HCT116 (cell line): ENCODE measurements around the gene WDR43. TPM values are rescaled to one million over a fixed set of nuclear protein-coding genes. Genes with fewer than 3 reads are reported as not detected.

Experiments used
- ATAC-seq: fragments of 200-7000 bp; cut with Tn5 transposase; 2 replicates; pipeline ENCODE4 v1.9.1; 2020; ENCODE audit warnings: mild to moderate bottlenecking, moderate library complexity
- BruUV-seq: library from RNA; stranded (reverse); fragments of 400-500 nt; replicated peaks from 2 replicates; lab custom pipeline; 2021; lab: Mats Ljungman, UMichigan
- CTCF ChIA-PET: fragments of 300-600 bp; sonication (Branson Sonifier 250); formaldehyde crosslinking; loops from one replicate; lab custom pipeline; 2021; ENCODE audit warnings: antibody characterized with exemption; lab: Charles Lee
- POLR2A ChIA-PET: fragments of 300-600, 350-600 bp; sonication (Branson Sonifier 250); formaldehyde crosslinking; loops from one replicate; lab custom pipeline; 2021; ENCODE audit warnings: antibody characterized with exemption; lab: Charles Lee
- RAD21 ChIA-PET, 2 experiments: fragments of 300-600 bp; sonication (Branson Sonifier 250); formaldehyde crosslinking; loops; one replicate each; lab custom pipeline; 2023; ENCODE audit warnings: low total read pairs in 2 of 2; ENCODE audit not compliant: uncharacterized antibody in 2 of 2, unreplicated experiment in 2 of 2, low non-redundant PET in 1 of 2; lab: Charles Lee
- DNase-seq: peaks from one replicate; pipeline ENCODE4 v3.0.0-alpha.2; 2010; ENCODE audit warnings: low read depth, low spot score
- H2AFZ ChIP-seq: fragments of 200-600 bp; shearing (Covaris generic), sonication (generic); 2 replicates; pipeline ENCODE4 v1.6.1; 2017; ENCODE audit warnings: low read depth, mixed run types, mixed read lengths, antibody characterized with exemption, low read length; ENCODE audit not compliant: poor library complexity, severe bottlenecking
- H3K27ac ChIP-seq: 2 replicates; pipeline ENCODE4 v1.5.1; 2012; ENCODE audit warnings: low read depth, low read length
- H3K27me3 ChIP-seq: fragments of 200-600 bp; sonication (generic); 2 replicates; pipeline ENCODE4 v1.6.1; 2016; ENCODE audit warnings: mixed run types, low read length, mixed read lengths; ENCODE audit not compliant: insufficient read depth
- H3K36me3 ChIP-seq, 2 experiments: fragments of 200-500 bp in 1 of 2; fragments of 200-600 bp in 1 of 2; sonication (Bioruptor generic) in 1 of 2; sonication (generic) in 1 of 2; 2 replicates each; pipeline versions ENCODE4 v1.5.1 to v1.6.1; 2014 to 2016; ENCODE audit warnings: low read length in 2 of 2, inconsistent platforms in 1 of 2, mixed read lengths in 1 of 2, mixed run types in 1 of 2; ENCODE audit not compliant: insufficient read depth in 2 of 2, control insufficient read depth in 1 of 2
- H3K4me1 ChIP-seq, 2 experiments: fragments of 200-600 bp in 1 of 2; sonication (generic) in 1 of 2; 2 replicates each; pipeline versions ENCODE4 v1.5.1 to v1.6.1; 2012 to 2017; ENCODE audit warnings: low read length in 2 of 2, inconsistent platforms in 1 of 2, mild to moderate bottlenecking in 1 of 2, mixed read lengths in 1 of 2, mixed run types in 1 of 2, moderate library complexity in 1 of 2; ENCODE audit not compliant: insufficient read depth in 2 of 2, control insufficient read depth in 1 of 2
- H3K4me2 ChIP-seq: fragments of 200-600 bp; sonication (generic); 2 replicates; pipeline ENCODE4 v1.6.1; 2017; ENCODE audit warnings: mixed run types, low read length, mixed read lengths
- H3K4me3 ChIP-seq, 2 experiments: fragments of 200-600 bp in 1 of 2; sonication (generic) in 1 of 2; replicated peaks in 1 of 2; 2 replicates each; pipeline ENCODE4 v1.5.1; 2011 to 2016; ENCODE audit warnings: low read length in 2 of 2, control low read depth in 1 of 2, low read depth in 1 of 2, mild to moderate bottlenecking in 1 of 2, mixed read lengths in 1 of 2, mixed run types in 1 of 2
- H3K79me2 ChIP-seq: fragments of 200-600 bp; sonication (generic); 2 replicates; pipeline ENCODE4 v1.6.1; 2017; ENCODE audit warnings: mild to moderate bottlenecking, mixed run types, low read length, moderate library complexity, mixed read lengths; ENCODE audit not compliant: insufficient read depth
- H3K9ac ChIP-seq: fragments of 200-600 bp; sonication (generic); 2 replicates; pipeline ENCODE4 v1.6.1; 2016; ENCODE audit warnings: low read length, mixed read lengths
- H3K9me2 ChIP-seq: fragments of 200-600 bp; sonication (generic), shearing (Covaris generic); 2 replicates; pipeline ENCODE4 v1.6.1; 2017; ENCODE audit warnings: mixed run types, mild to moderate bottlenecking, moderate library complexity; ENCODE audit not compliant: insufficient read depth
- H3K9me3 ChIP-seq, 2 experiments: fragments of 200-500 bp in 1 of 2; fragments of 200-600 bp in 1 of 2; sonication (Bioruptor generic) in 1 of 2; sonication (generic) in 1 of 2; 2 replicates each; pipeline ENCODE4 v1.6.1; 2014 to 2017; ENCODE audit warnings: low read length in 2 of 2, mixed read lengths in 2 of 2, inconsistent platforms in 1 of 2, low read depth in 1 of 2, mild to moderate bottlenecking in 1 of 2, mixed run types in 1 of 2, moderate library complexity in 1 of 2; ENCODE audit not compliant: control insufficient read depth in 1 of 2, insufficient read depth in 1 of 2
- H4K20me1 ChIP-seq: fragments of 200-600 bp; sonication (generic), shearing (Covaris generic); 2 replicates; pipeline ENCODE4 v1.6.1; 2017; ENCODE audit warnings: mixed run types, mild to moderate bottlenecking, moderate library complexity; ENCODE audit not compliant: insufficient read depth
- CBX3 ChIP-seq: IDR thresholded peaks from 2 replicates; pipeline ENCODE4 v1.6.1; 2012; ENCODE audit warnings: low read depth
- CEBPB ChIP-seq: IDR thresholded peaks from 2 replicates; pipeline ENCODE4 v1.6.1; 2012; ENCODE audit warnings: low read depth
- CTCF ChIP-seq, 3 experiments: fragments of 200-600 bp in 1 of 3; sonication (generic) in 1 of 3; IDR thresholded peaks in 2 of 3; conservative IDR thresholded peaks in 1 of 3; 2 replicates each; pipeline ENCODE4 v1.5.1; 2012 to 2017; ENCODE audit warnings: low read depth in 2 of 3, low read length in 2 of 3, antibody characterized with exemption in 1 of 3, borderline replicate concordance in 1 of 3, control low read depth in 1 of 3, mild to moderate bottlenecking in 1 of 3, mixed read lengths in 1 of 3, mixed run types in 1 of 3, moderate library complexity in 1 of 3; ENCODE audit not compliant: insufficient read depth in 1 of 3
- EGR1 ChIP-seq: IDR thresholded peaks from 2 replicates; pipeline ENCODE4 v1.6.1; 2012; ENCODE audit warnings: low read depth
- ELF1 ChIP-seq: IDR thresholded peaks from 2 replicates; pipeline ENCODE4 v1.6.1; 2012; ENCODE audit warnings: low read depth, borderline replicate concordance
- EZH2 ChIP-seq: fragments of 200-600 bp; sonication (generic); IDR thresholded peaks from 2 replicates; pipeline ENCODE4 v1.6.1; 2017; ENCODE audit warnings: antibody characterized with exemption, mixed run types
- EZH2phosphoT487 ChIP-seq: fragments of 200-600 bp; IDR thresholded peaks from 2 replicates; pipeline ENCODE4 v1.6.1; 2018; ENCODE audit warnings: antibody characterized with exemption, borderline replicate concordance
- FOSL1 ChIP-seq: IDR thresholded peaks from 2 replicates; pipeline ENCODE4 v1.6.1; 2012; ENCODE audit warnings: low read depth
- JUND ChIP-seq: IDR thresholded peaks from 2 replicates; pipeline ENCODE4 v1.6.1; 2012
- POLR2AphosphoS5 ChIP-seq: IDR thresholded peaks from 2 replicates; pipeline ENCODE4 v1.6.1; 2011; ENCODE audit warnings: mild to moderate bottlenecking, low read depth, low read length, moderate library complexity
- SIN3A ChIP-seq: IDR thresholded peaks from 2 replicates; pipeline ENCODE4 v1.6.1; 2012; ENCODE audit warnings: low read depth
- SP1 ChIP-seq: IDR thresholded peaks from 2 replicates; pipeline ENCODE4 v1.6.1; 2012; ENCODE audit warnings: low read depth
- SRF ChIP-seq: IDR thresholded peaks from 2 replicates; pipeline ENCODE4 v1.6.1; 2012; ENCODE audit warnings: low read depth
- TCF7L2 ChIP-seq: IDR thresholded peaks from 2 replicates; pipeline ENCODE4 v1.7.0; 2011; ENCODE audit warnings: borderline replicate concordance, inconsistent platforms; ENCODE audit not compliant: insufficient read depth, insufficient read length; ENCODE audit errors: extremely low read depth
- YY1 ChIP-seq: IDR thresholded peaks from 2 replicates; pipeline ENCODE4 v1.6.1; 2011; ENCODE audit warnings: low read length, low read depth, moderate library complexity, mild to moderate bottlenecking; ENCODE audit not compliant: insufficient replicate concordance; ENCODE audit errors: extremely low read depth
- ZBTB33 ChIP-seq: IDR thresholded peaks from 2 replicates; pipeline ENCODE4 v1.6.1; 2011; ENCODE audit warnings: mild to moderate bottlenecking, low read length, moderate library complexity; ENCODE audit not compliant: insufficient replicate concordance; ENCODE audit errors: extremely low read depth
- ZFX ChIP-seq: fragments of 450-650 bp; IDR thresholded peaks from 2 replicates; pipeline ENCODE4 v1.6.1; 2017
- intact Hi-C: fragments of 100-400 bp; cut with micrococcal nuclease; formaldehyde crosslinking; loops from 2 replicates; pipeline ENCODE4 v1.10.0; 2022
- total RNA-seq: library from RNA; stranded (reverse); gene quantifications from one replicate; pipeline ENCODE4 v1.2.1, GENCODE V29; 2021; ENCODE audit not compliant: unreplicated experiment
- TF ChIP-seq, protein P1 (sequence below): IDR thresholded peaks from 2 replicates; pipeline ENCODE4 v1.6.1; 2012
- TF ChIP-seq, protein P2 (sequence below): IDR thresholded peaks from 2 replicates; pipeline ENCODE4 v1.6.1; 2012
- TF ChIP-seq, protein P3 (sequence below): IDR thresholded peaks from 2 replicates; pipeline ENCODE4 v1.6.1; 2012; ENCODE audit warnings: low read depth

The WDR43 gene
- total RNA-seq, 1 experiment from 2014 or later, result 119 TPM

GRCh38 chr2:28976584-28976983, 82.1 kb downstream of the WDR43 start:
- TF ChIP-seq TCF7L2 (no peak), POLR2AphosphoS5 (no peak), SP1 (no peak), CTCF (IDR thresholded peaks at IDR 0.05 in 2 of 3, conservative IDR thresholded peaks at IDR 0.05 in 1 of 3; ENCODE audit: borderline replicate concordance in 1 of 3, insufficient read depth in 1 of 3, low read depth in 2 of 3, low read length in 2 of 3) (no peak), CEBPB (no peak), EZH2phosphoT487 (no peak), EZH2 (no peak), EGR1 (no peak), CBX3 (no peak), YY1 (no peak), SRF (no peak), JUND (no peak), ZBTB33 (no peak), ELF1 (no peak), SIN3A (no peak), ZFX (no peak), FOSL1 (no peak)
- TF ChIP-seq, protein P1, sequence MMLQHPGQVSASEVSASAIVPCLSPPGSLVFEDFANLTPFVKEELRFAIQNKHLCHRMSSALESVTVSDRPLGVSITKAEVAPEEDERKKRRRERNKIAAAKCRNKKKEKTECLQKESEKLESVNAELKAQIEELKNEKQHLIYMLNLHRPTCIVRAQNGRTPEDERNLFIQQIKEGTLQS, result no peak
- TF ChIP-seq, protein P2, sequence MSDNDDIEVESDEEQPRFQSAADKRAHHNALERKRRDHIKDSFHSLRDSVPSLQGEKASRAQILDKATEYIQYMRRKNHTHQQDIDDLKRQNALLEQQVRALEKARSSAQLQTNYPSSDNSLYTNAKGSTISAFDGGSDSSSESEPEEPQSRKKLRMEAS, result no peak
- TF ChIP-seq, protein P3, sequence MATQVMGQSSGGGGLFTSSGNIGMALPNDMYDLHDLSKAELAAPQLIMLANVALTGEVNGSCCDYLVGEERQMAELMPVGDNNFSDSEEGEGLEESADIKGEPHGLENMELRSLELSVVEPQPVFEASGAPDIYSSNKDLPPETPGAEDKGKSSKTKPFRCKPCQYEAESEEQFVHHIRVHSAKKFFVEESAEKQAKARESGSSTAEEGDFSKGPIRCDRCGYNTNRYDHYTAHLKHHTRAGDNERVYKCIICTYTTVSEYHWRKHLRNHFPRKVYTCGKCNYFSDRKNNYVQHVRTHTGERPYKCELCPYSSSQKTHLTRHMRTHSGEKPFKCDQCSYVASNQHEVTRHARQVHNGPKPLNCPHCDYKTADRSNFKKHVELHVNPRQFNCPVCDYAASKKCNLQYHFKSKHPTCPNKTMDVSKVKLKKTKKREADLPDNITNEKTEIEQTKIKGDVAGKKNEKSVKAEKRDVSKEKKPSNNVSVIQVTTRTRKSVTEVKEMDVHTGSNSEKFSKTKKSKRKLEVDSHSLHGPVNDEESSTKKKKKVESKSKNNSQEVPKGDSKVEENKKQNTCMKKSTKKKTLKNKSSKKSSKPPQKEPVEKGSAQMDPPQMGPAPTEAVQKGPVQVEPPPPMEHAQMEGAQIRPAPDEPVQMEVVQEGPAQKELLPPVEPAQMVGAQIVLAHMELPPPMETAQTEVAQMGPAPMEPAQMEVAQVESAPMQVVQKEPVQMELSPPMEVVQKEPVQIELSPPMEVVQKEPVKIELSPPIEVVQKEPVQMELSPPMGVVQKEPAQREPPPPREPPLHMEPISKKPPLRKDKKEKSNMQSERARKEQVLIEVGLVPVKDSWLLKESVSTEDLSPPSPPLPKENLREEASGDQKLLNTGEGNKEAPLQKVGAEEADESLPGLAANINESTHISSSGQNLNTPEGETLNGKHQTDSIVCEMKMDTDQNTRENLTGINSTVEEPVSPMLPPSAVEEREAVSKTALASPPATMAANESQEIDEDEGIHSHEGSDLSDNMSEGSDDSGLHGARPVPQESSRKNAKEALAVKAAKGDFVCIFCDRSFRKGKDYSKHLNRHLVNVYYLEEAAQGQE, result no peak
- TF ChIP-seq, all 23 proteins: peak for 0
- Histone ChIP-seq H3K4me1 (peaks cover 0 to 12% of the 10 kb centered on the region in 2 experiments; a peak in 1 of 4 replicates), H3K27me3 (no peaks in the 10 kb centered on the region), H3K79me2 (no peaks in the 10 kb centered on the region), H3K9me3 (no peaks in the 10 kb centered on the region; a peak in 1 of 4 replicates), H3K27ac (no peak overlapping the region), H3K36me3 (no peaks in the 10 kb centered on the region), H4K20me1 (no peaks in the 10 kb centered on the region), H3K9me2 (no peaks in the 10 kb centered on the region), H2AFZ (no peak overlapping the region), H3K4me3 (no peak overlapping the region), H3K9ac (no peak overlapping the region), H3K4me2 (no peak overlapping the region)
- ATAC-seq (peak; percentile 20; the same call in 1 of the 2 replicates), DNase-seq (no peak)
- POLR2A ChIA-PET, result no interaction called here
- no TSS peak for BruUV-seq
- RAD21 ChIA-PET, result no interaction called here
- intact Hi-C loops, result no loop called here
- CTCF ChIA-PET, result no interaction called here
